ENCODE data around the gene ANKRD33.

The ANKRD33 gene

DNA sequence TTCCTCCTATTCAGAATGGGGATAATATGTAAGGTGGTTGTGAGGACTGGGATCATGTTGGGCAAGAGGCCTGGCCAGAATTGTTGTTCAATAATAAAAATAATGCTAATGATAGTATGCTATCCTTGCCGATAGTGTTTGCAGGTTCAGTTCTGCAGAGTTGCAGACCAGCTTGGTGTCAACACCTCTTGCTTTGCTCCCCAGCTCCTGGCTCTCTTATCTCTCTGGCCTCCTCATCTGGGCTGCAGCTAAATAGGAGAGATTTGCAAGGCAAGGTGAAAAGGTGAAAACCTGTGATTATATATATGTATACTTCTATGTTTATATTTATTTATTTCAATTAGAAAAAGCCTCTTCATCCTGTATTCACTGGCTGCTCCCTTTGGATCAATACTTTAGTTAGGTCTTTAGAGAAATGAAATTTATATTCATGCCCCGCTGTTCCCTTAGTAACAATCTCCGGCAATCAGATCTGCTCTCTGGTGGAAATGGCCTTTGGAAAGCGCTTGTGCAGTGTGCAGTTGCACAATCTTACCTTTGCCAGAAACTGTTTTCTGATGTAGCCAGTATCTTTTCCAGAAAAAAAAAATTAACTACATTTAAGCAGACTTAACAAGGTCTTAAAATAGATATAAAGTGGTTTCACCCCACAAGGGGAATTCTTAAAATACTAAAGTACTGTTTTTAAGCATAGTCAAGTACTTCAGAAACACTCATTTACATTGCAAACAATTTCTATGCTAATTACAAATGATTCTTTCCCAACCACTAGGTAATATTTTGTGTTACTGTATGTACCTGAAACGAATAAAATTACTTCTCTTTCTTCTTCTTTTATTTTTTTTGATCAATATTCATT is 44.5 kb downstream of the ANKRD33 start:
- Histone ChIP-seq H3K4me2 (ENCODE audit: low read depth, low read length) (no peak overlapping the region), H3K9ac (ENCODE audit: low read length) (no peak overlapping the region), H3K27me3 (replicated peaks; ENCODE audit: insufficient read depth, low read length) (no peaks in the 10 kb centered on the region; the same call in 1 of the 2 replicates), H3K36me3 (replicated peaks; ENCODE audit: insufficient read depth, low read length) (no peaks in the 10 kb centered on the region), H3K4me1 (ENCODE audit: low read length) (peaks cover 7% of the 10 kb centered on the region), H3K79me2 (ENCODE audit: low read length) (no peaks in the 10 kb centered on the region), H2AFZ (ENCODE audit: low read length) (no peak overlapping the region), H3K27ac (ENCODE audit: low read length) (no peak overlapping the region), H3K4me3 (ENCODE audit: low read length) (no peak overlapping the region), H3K9me2 (replicated peaks; ENCODE audit: insufficient read depth, low read length) (no peaks in the 10 kb centered on the region), H3K9me3 (replicated peaks; ENCODE audit: insufficient read depth, low read length) (no peaks in the 10 kb centered on the region), H3F3A (ENCODE audit: insufficient read depth, low read length) (no peaks in the 10 kb centered on the region), H4K20me1 (ENCODE audit: insufficient read depth, low read length) (no peaks in the 10 kb centered on the region)
- TF ChIP-seq EZH2 (optimal IDR thresholded peaks at IDR 0.05; ENCODE audit: low read depth, low read length) (no peak), CTCF (IDR thresholded peaks at IDR 0.05; ENCODE audit: low read length) (no peak), EZH2phosphoT487 (IDR thresholded peaks at IDR 0.05; ENCODE audit: low read length) (no peak)
- DNase-seq = no peak

DNA sequence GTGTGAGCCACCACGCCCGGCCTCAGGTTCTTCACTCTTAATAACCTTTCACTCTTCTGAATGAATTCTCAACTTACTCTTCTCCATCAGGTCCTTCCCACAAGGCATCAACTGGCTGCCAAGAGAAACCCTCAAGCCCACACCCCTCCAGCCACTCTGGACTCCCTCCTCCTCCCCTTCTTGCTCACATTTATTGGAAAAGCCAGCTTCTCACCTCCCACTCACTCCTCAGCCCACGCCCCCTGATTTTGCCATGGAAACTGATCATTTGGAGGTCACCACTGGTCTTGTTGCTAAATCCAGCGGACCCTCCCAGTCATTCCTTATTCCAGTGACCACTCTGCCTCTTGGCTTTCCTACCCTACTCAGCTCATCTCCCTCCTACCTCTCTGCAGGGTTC is 46.2 kb downstream of the ANKRD33 start:
- no peaks in the 10 kb centered on the region for H3K9me3 ChIP-seq (replicated peaks; ENCODE audit: insufficient read depth, low read length)
- no peak for DNase-seq

GRCh38 chr12:51937926-51938325 is 50.0 kb downstream of the ANKRD33 start:
- Histone ChIP-seq H3K27me3 (replicated peaks; ENCODE audit: insufficient read depth, low read length) (no peaks in the 10 kb centered on the region), H3K9me2 (replicated peaks; ENCODE audit: insufficient read depth, low read length) (no peaks in the 10 kb centered on the region), H3K4me1 (ENCODE audit: low read length) (peaks cover 2% of the 10 kb centered on the region), H3F3A (ENCODE audit: insufficient read depth, low read length) (no peaks in the 10 kb centered on the region), H4K20me1 (ENCODE audit: insufficient read depth, low read length) (no peaks in the 10 kb centered on the region), H3K36me3 (replicated peaks; ENCODE audit: insufficient read depth, low read length) (no peaks in the 10 kb centered on the region), H2AFZ (ENCODE audit: low read length) (no peak overlapping the region), H3K4me3 (ENCODE audit: low read length) (no peak overlapping the region), H3K79me2 (ENCODE audit: low read length) (no peaks in the 10 kb centered on the region), H3K9me3 (replicated peaks; ENCODE audit: insufficient read depth, low read length) (no peaks in the 10 kb centered on the region), H3K27ac (ENCODE audit: low read length) (no peak overlapping the region), H3K9ac (ENCODE audit: low read length) (no peak overlapping the region), H3K4me2 (ENCODE audit: low read depth, low read length) (no peak overlapping the region)
- no peak for DNase-seq
- no peak for TF ChIP-seq CTCF (IDR thresholded peaks at IDR 0.05; ENCODE audit: low read length)
- TF ChIP-seq EZH2phosphoT487 (IDR thresholded peaks at IDR 0.05; ENCODE audit: low read length) = no peak
- no peak for TF ChIP-seq EZH2 (optimal IDR thresholded peaks at IDR 0.05; ENCODE audit: low read depth, low read length)

More for the DNA sequence above, 46.2 kb downstream of the ANKRD33 start:
- Histone ChIP-seq H3K79me2 (ENCODE audit: low read length) (no peaks in the 10 kb centered on the region), H3F3A (ENCODE audit: insufficient read depth, low read length) (no peaks in the 10 kb centered on the region), H3K9me2 (replicated peaks; ENCODE audit: insufficient read depth, low read length) (no peaks in the 10 kb centered on the region), H3K27me3 (replicated peaks; ENCODE audit: insufficient read depth, low read length) (no peaks in the 10 kb centered on the region; the same call in 1 of the 2 replicates), H3K4me1 (ENCODE audit: low read length) (peaks cover 7% of the 10 kb centered on the region), H3K27ac (ENCODE audit: low read length) (no peak overlapping the region), H2AFZ (ENCODE audit: low read length) (no peak overlapping the region), H3K4me2 (ENCODE audit: low read depth, low read length) (no peak overlapping the region), H3K4me3 (ENCODE audit: low read length) (no peak overlapping the region), H4K20me1 (ENCODE audit: insufficient read depth, low read length) (no peaks in the 10 kb centered on the region), H3K9ac (ENCODE audit: low read length) (no peak overlapping the region), H3K36me3 (replicated peaks; ENCODE audit: insufficient read depth, low read length) (no peaks in the 10 kb centered on the region)
- TF ChIP-seq EZH2phosphoT487 (IDR thresholded peaks at IDR 0.05; ENCODE audit: low read length) (no peak), CTCF (IDR thresholded peaks at IDR 0.05; ENCODE audit: low read length) (no peak), EZH2 (optimal IDR thresholded peaks at IDR 0.05; ENCODE audit: low read depth, low read length) (no peak)
